ENCODE data around the gene ATP2A3.

ATP2A3 gene

DNA sequence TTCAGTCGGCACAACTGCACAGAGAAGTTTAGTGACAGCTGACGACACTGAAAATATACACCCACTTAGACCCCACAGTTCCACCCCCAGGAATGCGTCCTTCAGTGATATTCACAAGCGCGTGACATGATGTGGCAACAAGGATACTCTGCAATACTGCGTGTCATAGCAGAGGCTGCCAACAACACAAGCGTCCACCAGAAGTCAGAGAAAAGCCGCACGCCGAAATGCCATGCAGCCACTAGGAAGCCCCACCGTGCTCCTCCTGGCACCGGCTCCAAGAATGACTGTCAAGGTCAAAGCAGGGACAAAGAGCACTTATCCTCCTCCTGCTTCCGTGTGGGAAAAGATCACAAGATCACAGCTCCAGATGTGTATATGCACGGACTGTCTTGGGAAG is 3.5 kb downstream of the ATP2A3 start:
- ChIA-PET POLR2A (interaction anchor here (0.9 kb wide), 1 partner anchor 12 kb away, joined by 3 read pairs; no protein-coding TSS in a partner anchor), CTCF (no interaction called here)
- TF ChIP-seq HDGF (IDR thresholded peaks at IDR 0.05; ENCODE audit: borderline replicate concordance): no peak
- no peak for TF ChIP-seq ZNF384 (IDR thresholded peaks at IDR 0.05)
- no peak for DNase-seq (ENCODE audit: extremely low spot score)

DNA sequence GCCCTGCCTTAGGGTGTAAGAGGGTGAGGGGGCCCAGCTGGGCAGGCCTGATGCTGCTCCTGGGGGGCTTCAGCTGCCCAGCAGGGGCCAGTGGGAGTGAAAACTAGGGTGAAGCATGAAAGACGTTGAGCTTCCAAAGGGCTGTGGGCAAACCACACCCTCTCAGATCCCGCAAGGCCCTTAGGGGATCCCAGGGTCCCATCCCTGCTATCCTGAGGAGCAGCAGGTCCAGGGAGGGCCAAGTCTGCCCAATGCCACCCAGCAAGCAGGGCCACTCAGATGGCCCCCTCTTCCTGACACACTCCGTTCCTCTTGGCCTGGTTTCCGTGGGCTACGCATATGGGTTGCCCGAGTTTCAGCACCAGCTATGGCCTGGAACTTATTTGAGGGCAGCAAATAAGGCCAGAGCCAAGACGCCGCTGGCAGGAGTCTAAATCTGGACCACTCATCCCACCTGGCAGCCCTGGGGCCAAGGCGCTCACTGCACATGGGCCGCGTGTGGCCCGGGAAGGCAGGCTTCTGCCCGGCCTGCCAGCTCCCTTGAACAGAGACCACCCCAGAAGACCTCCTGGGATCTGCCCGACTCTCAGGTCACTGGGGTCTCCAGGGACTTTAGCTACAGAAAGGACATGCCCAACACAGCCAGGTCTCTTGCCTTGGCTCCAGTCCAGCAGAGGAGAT is 4.2 kb downstream of the ATP2A3 start:
- no peak for TF ChIP-seq HDGF (IDR thresholded peaks at IDR 0.05; ENCODE audit: borderline replicate concordance)
- TF ChIP-seq ELF4 (IDR thresholded peaks at IDR 0.05): no peak
- no peak for TF ChIP-seq FOXM1 (IDR thresholded peaks at IDR 0.05; ENCODE audit: borderline replicate concordance)
- no peak for TF ChIP-seq BHLHE40 (IDR thresholded peaks at IDR 0.05; ENCODE audit: borderline replicate concordance)
- no peak for TF ChIP-seq ARNT (IDR thresholded peaks at IDR 0.05)
- TF ChIP-seq SP1 (IDR thresholded peaks at IDR 0.05): no peak
- no peak for TF ChIP-seq SUZ12 (IDR thresholded peaks at IDR 0.05)
- no peak for TF ChIP-seq CTBP1 (IDR thresholded peaks at IDR 0.05; ENCODE audit: borderline replicate concordance)
- TF ChIP-seq NFRKB (IDR thresholded peaks at IDR 0.05): no peak
- no peak for TF ChIP-seq FOXK2 (IDR thresholded peaks at IDR 0.05)
- TF ChIP-seq ZNF384 (IDR thresholded peaks at IDR 0.05): no peak
- TF ChIP-seq TARDBP (IDR thresholded peaks at IDR 0.05): no peak
- TF ChIP-seq L3MBTL2 (conservative IDR thresholded peaks at IDR 0.05): no peak
- TF ChIP-seq LEF1 (IDR thresholded peaks at IDR 0.05; ENCODE audit: borderline replicate concordance): no peak
- TF ChIP-seq, protein P1, sequence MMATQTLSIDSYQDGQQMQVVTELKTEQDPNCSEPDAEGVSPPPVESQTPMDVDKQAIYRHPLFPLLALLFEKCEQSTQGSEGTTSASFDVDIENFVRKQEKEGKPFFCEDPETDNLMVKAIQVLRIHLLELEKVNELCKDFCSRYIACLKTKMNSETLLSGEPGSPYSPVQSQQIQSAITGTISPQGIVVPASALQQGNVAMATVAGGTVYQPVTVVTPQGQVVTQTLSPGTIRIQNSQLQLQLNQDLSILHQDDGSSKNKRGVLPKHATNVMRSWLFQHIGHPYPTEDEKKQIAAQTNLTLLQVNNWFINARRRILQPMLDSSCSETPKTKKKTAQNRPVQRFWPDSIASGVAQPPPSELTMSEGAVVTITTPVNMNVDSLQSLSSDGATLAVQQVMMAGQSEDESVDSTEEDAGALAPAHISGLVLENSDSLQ (IDR thresholded peaks at IDR 0.05): no peak
- TF ChIP-seq FOXA1 (IDR thresholded peaks at IDR 0.05): no peak
- CTCF ChIA-PET: no interaction called here
- DNase-seq (ENCODE audit: extremely low spot score): no peak
- POLR2A ChIA-PET: interaction anchor here (0.6 to 0.9 kb wide), 2 partner anchors 12 to 290 kb away, joined by 3 read pairs; no protein-coding TSS in a partner anchor

DNA sequence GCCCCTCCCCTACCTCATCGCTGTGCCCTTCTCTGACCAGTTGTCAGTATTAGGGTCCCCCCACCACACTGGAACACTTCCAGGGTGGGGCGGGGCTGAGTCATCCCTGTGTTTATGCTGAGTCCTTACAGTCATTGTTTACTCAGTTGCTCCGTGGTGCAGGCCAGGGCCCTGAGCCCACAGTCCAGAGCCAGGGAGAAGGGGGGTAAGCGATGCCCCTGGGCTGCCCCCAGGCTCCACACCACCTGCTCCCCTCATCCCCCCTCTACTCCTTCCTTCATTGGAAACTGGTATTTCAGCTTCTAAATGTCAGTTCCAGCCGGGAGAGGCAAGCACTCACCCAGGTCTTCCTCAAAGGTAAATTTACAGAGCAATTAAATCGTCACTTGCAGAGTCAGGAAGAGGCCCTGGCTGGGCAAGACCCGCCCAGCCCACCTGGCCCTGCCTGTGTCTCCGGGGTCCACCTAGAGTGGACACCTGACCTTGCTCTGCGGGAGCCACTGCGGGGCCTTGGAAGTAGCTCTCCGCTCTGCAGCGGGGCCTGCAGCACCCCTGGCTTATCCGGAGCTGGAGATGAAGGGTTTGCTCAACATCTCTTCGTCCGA is 4.8 kb downstream of the ATP2A3 start:
- ChIA-PET CTCF (no interaction called here), POLR2A (interaction anchor here (0.6 kb wide), 1 partner anchor 290 kb away, joined by 3 read pairs; no protein-coding TSS in a partner anchor)
- TF ChIP-seq NFRKB (IDR thresholded peaks at IDR 0.05) (no peak), CTBP1 (IDR thresholded peaks at IDR 0.05; ENCODE audit: borderline replicate concordance) (no peak), FOXM1 (IDR thresholded peaks at IDR 0.05; ENCODE audit: borderline replicate concordance) (no peak), FOXA1 (IDR thresholded peaks at IDR 0.05) (no peak), LEF1 (IDR thresholded peaks at IDR 0.05; ENCODE audit: borderline replicate concordance) (no peak), SP1 (IDR thresholded peaks at IDR 0.05) (no peak), SUZ12 (IDR thresholded peaks at IDR 0.05) (no peak), HDGF (IDR thresholded peaks at IDR 0.05; ENCODE audit: borderline replicate concordance) (no peak), ELF4 (IDR thresholded peaks at IDR 0.05) (no peak), ARNT (IDR thresholded peaks at IDR 0.05) (no peak), FOXK2 (IDR thresholded peaks at IDR 0.05) (no peak), BHLHE40 (IDR thresholded peaks at IDR 0.05; ENCODE audit: borderline replicate concordance) (no peak), TARDBP (IDR thresholded peaks at IDR 0.05) (no peak), L3MBTL2 (conservative IDR thresholded peaks at IDR 0.05) (no peak), ZNF384 (IDR thresholded peaks at IDR 0.05) (no peak)
- TF ChIP-seq, protein P1 (IDR thresholded peaks at IDR 0.05): no peak
- no peak for DNase-seq (ENCODE audit: extremely low spot score)

DNA sequence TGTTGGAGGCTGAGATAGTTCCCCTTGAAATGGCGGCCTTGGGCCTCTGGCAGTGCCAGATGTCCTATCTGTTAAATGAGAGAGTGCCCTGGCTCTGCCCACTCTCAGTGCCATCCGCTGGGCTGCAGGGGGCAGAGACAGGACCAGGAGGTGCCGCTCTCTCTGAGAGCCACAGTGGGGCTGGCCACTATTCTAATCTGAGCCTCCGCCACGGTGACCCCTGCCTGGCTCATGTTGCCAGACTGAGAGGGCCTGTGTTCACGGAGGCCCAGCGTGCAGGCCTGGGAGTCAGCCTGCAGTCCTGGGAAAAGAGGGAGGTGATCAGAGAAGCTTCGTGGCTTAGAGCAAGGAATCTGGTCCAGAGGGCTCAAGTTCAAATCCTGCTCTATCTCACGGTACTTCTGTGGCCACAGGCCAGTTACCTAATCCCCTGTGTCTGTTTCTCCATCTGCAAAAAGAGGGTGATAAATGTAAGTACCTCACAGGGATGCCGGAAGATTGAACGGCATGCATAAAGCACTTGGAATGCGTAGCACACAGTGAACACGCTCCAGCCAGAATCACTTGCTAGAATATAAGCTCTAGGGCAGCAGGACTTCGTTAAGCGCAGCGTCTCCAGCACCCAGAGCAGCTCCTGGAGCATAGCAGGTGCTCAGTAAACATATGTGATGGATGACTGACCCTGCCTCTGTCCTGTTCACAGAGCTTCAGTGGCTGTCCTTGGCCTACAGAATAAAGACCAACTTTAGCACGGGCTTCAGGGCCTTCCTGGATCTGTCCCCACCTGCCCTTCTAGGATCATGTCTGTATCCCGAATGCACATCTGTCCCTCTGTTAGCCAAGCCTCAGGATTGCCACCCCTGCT is 6.3 kb downstream of the ATP2A3 start:
- ChIA-PET POLR2A (interaction anchor here (1.7 kb wide), 1 partner anchor 7 kb away, joined by 5 read pairs; the partner anchor contains the start of gene ATP2A3), CTCF (no interaction called here)
- DNase-seq (ENCODE audit: extremely low spot score): no peak

More for the DNA sequence above, 6.3 kb downstream of the ATP2A3 start:
- TF ChIP-seq ZNF384 (IDR thresholded peaks at IDR 0.05) (no peak), HDGF (IDR thresholded peaks at IDR 0.05; ENCODE audit: borderline replicate concordance) (no peak), FOXM1 (IDR thresholded peaks at IDR 0.05; ENCODE audit: borderline replicate concordance) (no peak), NFRKB (IDR thresholded peaks at IDR 0.05) (no peak), SUZ12 (IDR thresholded peaks at IDR 0.05) (no peak), L3MBTL2 (conservative IDR thresholded peaks at IDR 0.05) (no peak), FOXK2 (IDR thresholded peaks at IDR 0.05) (no peak), BHLHE40 (IDR thresholded peaks at IDR 0.05; ENCODE audit: borderline replicate concordance) (no peak), CTBP1 (IDR thresholded peaks at IDR 0.05; ENCODE audit: borderline replicate concordance) (no peak), ARNT (IDR thresholded peaks at IDR 0.05) (no peak), SP1 (IDR thresholded peaks at IDR 0.05) (no peak), TARDBP (IDR thresholded peaks at IDR 0.05) (no peak), LEF1 (IDR thresholded peaks at IDR 0.05; ENCODE audit: borderline replicate concordance) (no peak), ELF4 (IDR thresholded peaks at IDR 0.05) (no peak)
- TF ChIP-seq, protein P1 (IDR thresholded peaks at IDR 0.05): no peak

All from HEK293T (cell line).